ENCODE results near the gene OBP2B.
"Not testable (repeated sequence)": the region's sequence is repeated elsewhere in the genome, so short reads cannot be mapped to it uniquely, and the experiment has no call there.

OBP2B gene

DNA sequence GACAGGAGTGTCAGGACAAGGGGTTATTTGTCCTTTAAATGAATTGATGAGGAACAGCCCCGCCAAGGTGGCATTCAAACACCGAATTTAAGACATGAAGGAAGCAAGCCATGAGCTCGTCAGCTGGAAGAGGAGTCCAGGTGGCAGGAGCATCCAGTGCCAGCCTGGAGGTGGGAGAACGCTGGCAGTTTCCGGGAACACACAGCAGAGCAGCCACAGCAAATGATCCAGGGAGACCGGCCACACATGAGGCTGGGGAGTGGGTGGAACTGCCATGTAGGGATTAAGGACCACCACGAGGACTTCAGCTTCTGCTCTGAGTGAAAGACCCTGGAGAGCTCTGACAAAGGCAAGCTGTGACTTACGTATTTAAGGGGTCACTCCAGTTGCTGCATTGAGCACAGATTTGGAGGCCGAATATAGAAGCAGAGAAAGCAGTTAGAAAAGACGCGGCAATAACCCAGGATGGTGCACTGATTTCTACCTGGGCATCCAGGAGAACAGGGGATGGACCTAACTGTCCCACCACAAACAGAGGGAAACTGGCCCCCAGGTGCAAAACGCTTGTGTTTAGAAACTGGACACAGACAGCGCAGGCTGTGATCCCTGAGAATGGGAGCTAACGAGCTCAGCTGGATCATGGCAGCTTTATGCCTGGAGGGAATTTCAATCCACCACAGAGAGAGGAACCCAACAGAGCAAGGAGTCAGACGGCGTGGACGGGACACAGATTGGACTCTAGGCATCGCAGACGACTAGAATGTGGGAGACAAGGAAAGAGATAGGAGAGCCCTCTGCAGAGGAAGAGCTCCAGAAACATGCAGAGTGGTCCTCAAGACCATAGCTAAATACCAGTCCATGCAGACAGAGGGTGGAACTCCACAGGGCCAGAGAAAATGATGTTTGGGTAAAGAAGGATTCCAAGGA is 9.3 kb upstream of the OBP2B start:
- not testable (repeated sequence) for H3K9ac ChIP-seq (ENCODE audit: low read length in 2 of 2); H3K4me3 ChIP-seq (ENCODE audit: low read length in 2 of 2); H3K4me1 ChIP-seq (ENCODE audit: control insufficient read depth, insufficient read depth, low read length); H3K9me3 ChIP-seq (ENCODE audit: control insufficient read depth in 2 of 2, low read length in 2 of 2); H3K27me3 ChIP-seq (ENCODE audit: control insufficient read depth in 1 of 2, insufficient read depth in 2 of 2, low read length in 2 of 2); H3K27ac ChIP-seq (ENCODE audit: low read length); H3K36me3 ChIP-seq (ENCODE audit: control insufficient read depth in 2 of 2, insufficient read depth in 2 of 2, low read length in 2 of 2)

DNA sequence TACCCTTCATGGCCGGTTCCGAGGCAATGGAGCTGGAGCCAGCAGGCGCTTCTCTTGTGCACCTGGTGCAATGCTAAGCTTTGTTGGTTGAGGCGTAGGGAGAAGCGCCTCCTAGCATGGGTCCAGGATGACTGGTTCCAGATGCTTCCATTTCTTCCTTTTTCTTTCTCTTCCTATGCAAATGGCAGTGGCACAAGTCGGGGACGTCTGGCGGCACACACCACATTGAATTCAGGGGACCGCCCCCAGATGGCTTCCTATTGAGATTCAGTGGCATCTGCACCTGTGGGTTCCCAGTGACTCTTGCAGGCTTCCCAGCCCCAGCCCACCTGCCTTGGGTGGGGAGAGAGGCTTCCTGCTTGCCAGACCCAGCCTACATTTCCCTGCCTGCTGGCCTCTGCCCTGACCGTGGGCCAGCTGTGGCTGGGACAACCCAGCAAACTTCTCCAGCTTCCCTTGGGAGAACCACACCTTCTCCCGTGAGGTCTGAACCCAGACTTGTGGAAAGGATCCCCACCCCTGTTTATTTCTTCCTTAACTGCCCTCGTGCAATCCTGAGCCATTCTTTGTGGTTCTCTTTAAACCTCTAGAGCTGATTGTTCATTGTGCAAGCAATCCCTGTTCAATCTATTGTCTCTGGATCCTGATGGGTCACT is 8.4 kb upstream of the OBP2B start:
- H3K9me3 ChIP-seq (ENCODE audit: control insufficient read depth in 2 of 2, low read length in 2 of 2); H3K27me3 ChIP-seq (ENCODE audit: control insufficient read depth in 1 of 2, insufficient read depth in 2 of 2, low read length in 2 of 2); H3K36me3 ChIP-seq (ENCODE audit: control insufficient read depth in 2 of 2, insufficient read depth in 2 of 2, low read length in 2 of 2); H3K27ac ChIP-seq (ENCODE audit: low read length); H3K9ac ChIP-seq (ENCODE audit: low read length in 2 of 2); H3K4me1 ChIP-seq (ENCODE audit: control insufficient read depth, insufficient read depth, low read length); H3K4me3 ChIP-seq (ENCODE audit: low read length in 2 of 2): not testable (repeated sequence)

DNA sequence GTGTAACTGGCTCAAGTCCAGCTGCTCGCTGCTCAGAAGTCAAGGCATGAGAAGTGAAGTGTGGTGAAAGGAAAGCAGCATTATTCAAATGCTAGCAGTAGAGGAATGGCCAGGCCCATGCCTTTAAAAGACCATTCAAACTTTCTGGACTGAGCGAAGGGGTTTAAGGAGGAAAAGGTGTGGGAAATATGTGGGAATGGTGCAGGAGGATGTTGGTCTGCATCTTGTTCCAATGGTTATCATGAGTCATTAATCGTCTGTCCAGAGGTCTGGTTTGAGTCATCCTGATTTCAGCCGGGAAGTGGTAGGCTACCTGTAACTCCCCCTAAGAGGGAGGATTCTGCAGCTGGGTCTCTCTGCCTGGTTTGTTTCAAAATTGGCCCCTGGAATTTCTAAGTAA is 5.2 kb upstream of the OBP2B start:
- not testable (repeated sequence) for H3K9ac ChIP-seq (ENCODE audit: low read length in 2 of 2); H3K4me1 ChIP-seq (ENCODE audit: control insufficient read depth, insufficient read depth, low read length)

DNA sequence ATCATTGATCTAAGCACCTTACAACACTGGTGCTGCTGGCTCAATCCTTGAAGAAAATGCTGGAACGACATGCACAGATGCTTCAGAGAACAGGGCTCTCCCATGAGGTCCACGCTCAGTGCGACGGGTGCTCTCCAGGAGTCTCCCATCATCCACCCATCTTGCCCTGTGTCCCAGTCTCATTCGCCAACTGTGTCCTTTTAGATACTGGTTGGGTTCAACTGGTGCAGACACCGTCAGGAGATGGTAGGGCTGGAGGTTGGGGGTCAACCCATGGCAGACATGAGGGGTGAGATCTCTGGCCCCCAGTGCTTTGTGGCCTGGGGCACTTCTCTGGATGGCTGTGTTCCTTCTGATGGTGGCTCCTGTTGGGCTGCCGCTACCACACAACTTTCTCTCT is 1.6 kb upstream of the OBP2B start:
- H3K9me3 ChIP-seq (ENCODE audit: control insufficient read depth in 2 of 2, low read length in 2 of 2): peaks cover 0 to 3% of the 10 kb centered on the region in 2 donors
- no peak overlapping the region for H3K4me3 ChIP-seq (ENCODE audit: low read length in 2 of 2)

More for the DNA sequence above, 5.2 kb upstream of the OBP2B start:
- H3K4me3 ChIP-seq (ENCODE audit: low read length in 2 of 2); H3K27me3 ChIP-seq (ENCODE audit: control insufficient read depth in 1 of 2, insufficient read depth in 2 of 2, low read length in 2 of 2); H3K9me3 ChIP-seq (ENCODE audit: control insufficient read depth in 2 of 2, low read length in 2 of 2); H3K36me3 ChIP-seq (ENCODE audit: control insufficient read depth in 2 of 2, insufficient read depth in 2 of 2, low read length in 2 of 2); H3K27ac ChIP-seq (ENCODE audit: low read length): not testable (repeated sequence)

DNA sequence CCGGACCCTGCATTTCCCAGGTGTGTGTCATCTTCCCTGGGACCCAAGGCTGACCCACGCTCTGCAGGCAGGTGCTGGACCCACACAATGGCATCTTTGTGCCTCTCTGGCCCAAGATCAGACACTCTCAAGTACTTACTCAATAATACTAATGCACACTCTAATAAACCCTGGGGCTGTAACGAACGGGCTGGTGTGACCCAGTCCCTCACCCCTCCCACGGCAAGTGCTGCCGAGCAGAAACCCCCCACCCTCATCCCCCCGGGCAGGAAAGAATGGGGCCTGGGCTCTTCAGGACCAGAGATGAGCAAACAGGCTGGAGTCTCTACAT is 1.1 kb upstream of the OBP2B start:
- H3K9me3 ChIP-seq (ENCODE audit: control insufficient read depth in 2 of 2, low read length in 2 of 2): peaks cover 0 to 3% of the 10 kb centered on the region in 2 donors
- H3K9ac ChIP-seq (ENCODE audit: low read length in 2 of 2): no peak overlapping the region
- peaks cover 0 to 17% of the 10 kb centered on the region in 2 donors for H3K27me3 ChIP-seq (ENCODE audit: control insufficient read depth in 1 of 2, insufficient read depth in 2 of 2, low read length in 2 of 2)
- H3K27ac ChIP-seq (ENCODE audit: low read length): no peak overlapping the region
- H3K36me3 ChIP-seq (ENCODE audit: control insufficient read depth in 2 of 2, insufficient read depth in 2 of 2, low read length in 2 of 2): no peaks in the 10 kb centered on the region
- no peaks in the 10 kb centered on the region for H3K4me1 ChIP-seq (ENCODE audit: control insufficient read depth, insufficient read depth, low read length)
- H3K4me3 ChIP-seq (ENCODE audit: low read length in 2 of 2): no peak overlapping the region

More for the DNA sequence above, 1.6 kb upstream of the OBP2B start:
- Histone ChIP-seq H3K27ac (ENCODE audit: low read length) (no peak overlapping the region), H3K9ac (ENCODE audit: low read length in 2 of 2) (no peak overlapping the region), H3K27me3 (ENCODE audit: control insufficient read depth in 1 of 2, insufficient read depth in 2 of 2, low read length in 2 of 2) (peaks cover 0 to 17% of the 10 kb centered on the region in 2 donors), H3K4me1 (ENCODE audit: control insufficient read depth, insufficient read depth, low read length) (no peaks in the 10 kb centered on the region), H3K36me3 (ENCODE audit: control insufficient read depth in 2 of 2, insufficient read depth in 2 of 2, low read length in 2 of 2) (no peaks in the 10 kb centered on the region)

DNA sequence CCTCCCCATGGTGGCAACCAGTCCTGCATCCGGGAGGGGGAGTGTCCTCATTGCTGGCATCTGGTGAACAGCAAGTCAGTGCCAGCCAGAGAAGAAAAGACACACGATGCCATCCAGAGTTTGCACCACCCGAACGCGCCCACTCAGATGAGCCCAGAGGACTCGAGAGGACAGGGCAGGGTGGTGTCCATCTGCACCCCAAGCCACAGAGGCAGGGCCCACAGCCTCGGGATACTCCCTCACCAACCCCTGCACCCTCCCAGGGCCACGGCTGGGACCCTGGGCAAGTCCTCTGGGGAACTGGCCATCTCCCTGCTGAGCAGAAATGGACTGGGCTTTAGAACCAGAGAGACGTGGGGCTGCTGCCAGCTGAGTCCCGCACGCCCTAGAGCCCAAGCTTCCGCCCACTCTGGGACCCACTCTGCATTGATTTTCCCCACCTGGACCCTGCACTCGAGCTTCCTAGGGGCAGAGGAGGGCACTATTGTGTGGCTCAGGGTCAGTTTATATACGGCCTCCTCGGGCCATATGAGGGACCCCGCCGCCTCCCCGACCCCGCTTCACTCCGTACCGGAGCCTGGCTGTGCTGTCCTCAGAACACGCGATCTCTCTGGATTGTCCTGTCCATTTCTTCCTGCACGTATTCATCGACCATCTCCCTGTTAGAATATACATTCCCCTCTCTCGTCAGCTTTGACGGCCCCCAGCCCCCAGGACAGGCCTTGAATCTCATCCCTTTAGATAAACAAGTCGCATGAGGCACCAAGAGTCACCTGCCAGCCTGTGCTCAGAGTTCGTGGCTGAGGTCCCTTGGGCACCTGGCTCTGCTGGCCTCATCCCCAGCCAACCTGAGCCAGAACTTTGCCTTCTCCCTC is 514 bp upstream of the OBP2B start:
- not testable (repeated sequence) for H3K4me1 ChIP-seq (ENCODE audit: control insufficient read depth, insufficient read depth, low read length); H3K9me3 ChIP-seq (ENCODE audit: control insufficient read depth in 2 of 2, low read length in 2 of 2); H3K9ac ChIP-seq (ENCODE audit: low read length in 2 of 2); H3K27ac ChIP-seq (ENCODE audit: low read length); H3K36me3 ChIP-seq (ENCODE audit: control insufficient read depth in 2 of 2, insufficient read depth in 2 of 2, low read length in 2 of 2); H3K4me3 ChIP-seq (ENCODE audit: low read length in 2 of 2)
- peaks cover 0 to 17% of the 10 kb centered on the region in 2 donors for H3K27me3 ChIP-seq (ENCODE audit: control insufficient read depth in 1 of 2, insufficient read depth in 2 of 2, low read length in 2 of 2)

DNA sequence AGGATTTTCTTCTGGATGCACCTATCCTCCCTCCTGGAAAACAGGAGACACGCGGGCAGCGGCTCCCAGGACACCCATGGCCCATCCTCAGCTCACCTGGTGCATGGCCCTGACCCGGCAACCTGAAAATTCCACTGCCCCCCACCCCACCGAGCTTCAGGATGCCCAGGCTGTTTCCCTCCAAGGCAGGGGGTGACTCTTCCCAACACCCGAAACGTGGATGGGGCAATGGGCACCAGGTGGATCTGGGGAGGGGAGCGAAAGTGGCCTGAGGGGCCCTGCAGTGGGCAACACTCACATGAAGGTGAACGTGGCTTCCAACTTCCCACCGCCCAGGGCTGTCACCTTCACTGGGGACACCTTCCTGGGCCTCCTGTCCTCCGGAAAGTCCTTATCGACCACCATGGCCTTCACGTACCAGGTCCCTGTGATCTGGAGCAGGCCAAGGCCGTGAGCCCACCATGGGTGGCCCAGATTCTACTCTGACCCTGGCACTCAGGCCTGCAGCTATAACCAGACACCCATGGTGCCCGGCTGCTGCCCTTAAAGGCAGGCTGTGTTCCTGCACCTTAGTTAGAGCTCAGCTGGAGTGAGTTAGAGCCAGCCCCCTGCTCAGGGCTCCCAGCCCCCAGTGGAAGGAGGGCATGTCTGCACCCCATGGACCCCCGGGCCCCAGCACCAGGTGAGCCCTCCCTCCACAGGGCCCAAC is 725 bp downstream of the OBP2B start:
- not testable (repeated sequence) for H3K9ac ChIP-seq (ENCODE audit: low read length in 2 of 2); H3K36me3 ChIP-seq (ENCODE audit: control insufficient read depth in 2 of 2, insufficient read depth in 2 of 2, low read length in 2 of 2); H3K9me3 ChIP-seq (ENCODE audit: control insufficient read depth in 2 of 2, low read length in 2 of 2); H3K27ac ChIP-seq (ENCODE audit: low read length); H3K4me1 ChIP-seq (ENCODE audit: control insufficient read depth, insufficient read depth, low read length); H3K4me3 ChIP-seq (ENCODE audit: low read length in 2 of 2)
- H3K27me3 ChIP-seq (ENCODE audit: control insufficient read depth in 1 of 2, insufficient read depth in 2 of 2, low read length in 2 of 2): peaks cover 0 to 17% of the 10 kb centered on the region in 2 donors

DNA sequence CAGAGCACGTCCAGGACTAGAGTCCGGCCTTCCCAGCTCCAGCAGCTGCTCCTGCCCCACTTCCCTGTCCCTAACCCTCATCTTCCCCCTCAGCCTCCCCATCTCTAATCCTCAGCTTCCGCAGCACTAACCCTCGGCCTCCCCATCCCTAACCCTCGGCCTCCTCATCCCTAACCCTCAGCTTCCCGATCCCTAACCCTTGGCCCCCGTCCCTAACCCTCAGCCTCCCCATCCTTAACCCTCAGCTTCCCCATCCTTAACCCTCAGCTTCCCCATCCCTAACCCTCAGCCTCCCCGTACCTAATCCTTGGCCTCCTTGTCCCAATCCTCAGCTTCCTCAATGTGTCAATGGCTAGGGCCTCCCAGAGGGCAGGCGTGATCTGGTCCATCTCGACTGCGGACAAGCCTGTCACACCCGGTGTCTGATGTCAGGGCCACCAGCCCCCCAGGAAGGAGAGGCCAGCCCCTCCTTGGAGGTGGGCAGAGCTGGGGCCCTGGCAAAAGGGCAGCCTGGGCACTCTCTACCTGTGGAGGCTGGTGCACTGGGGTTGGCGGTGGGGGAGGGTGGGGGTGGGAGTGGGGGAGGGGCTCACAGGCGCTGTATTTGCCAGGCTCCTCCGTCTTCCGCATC is 1.4 kb downstream of the OBP2B start:
- Histone ChIP-seq H3K4me1 (ENCODE audit: control insufficient read depth, insufficient read depth, low read length) (no peaks in the 10 kb centered on the region), H3K36me3 (ENCODE audit: control insufficient read depth in 2 of 2, insufficient read depth in 2 of 2, low read length in 2 of 2) (no peaks in the 10 kb centered on the region), H3K9me3 (ENCODE audit: control insufficient read depth in 2 of 2, low read length in 2 of 2) (peaks cover 0 to 3% of the 10 kb centered on the region in 2 donors), H3K9ac (ENCODE audit: low read length in 2 of 2) (no peak overlapping the region), H3K27ac (ENCODE audit: low read length) (no peak overlapping the region), H3K4me3 (ENCODE audit: low read length in 2 of 2) (no peak overlapping the region), H3K27me3 (ENCODE audit: control insufficient read depth in 1 of 2, insufficient read depth in 2 of 2, low read length in 2 of 2) (peaks cover 0 to 19% of the 10 kb centered on the region in 2 donors)

DNA sequence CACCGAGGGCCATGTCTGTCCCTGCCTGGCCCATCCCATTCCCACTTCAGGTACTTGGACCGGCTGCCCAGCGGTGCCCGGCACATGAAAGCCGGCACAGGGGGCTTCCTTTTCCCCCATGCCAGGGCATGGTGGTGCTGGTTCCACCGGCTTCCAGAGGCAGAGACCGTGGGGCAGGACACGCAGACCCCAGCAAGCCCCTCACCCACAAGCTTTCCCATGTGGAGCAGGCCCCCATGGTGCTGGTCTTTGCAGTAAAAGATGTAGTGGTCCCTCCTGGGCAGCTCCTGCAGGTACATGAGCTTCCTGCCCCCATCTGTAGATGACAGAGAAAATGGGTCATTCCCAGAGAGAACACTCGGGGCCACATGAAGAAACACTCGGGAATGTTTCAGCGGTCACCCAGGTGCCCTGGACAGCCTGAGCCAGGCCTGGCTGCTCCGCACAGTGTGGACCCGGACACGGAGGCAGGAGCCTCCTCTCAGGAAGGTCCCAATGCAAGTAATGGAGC is 2.0 kb downstream of the OBP2B start:
- peaks cover 0 to 3% of the 10 kb centered on the region in 2 donors for H3K9me3 ChIP-seq (ENCODE audit: control insufficient read depth in 2 of 2, low read length in 2 of 2)
- no peaks in the 10 kb centered on the region for H3K36me3 ChIP-seq (ENCODE audit: control insufficient read depth in 2 of 2, insufficient read depth in 2 of 2, low read length in 2 of 2)
- no peak overlapping the region for H3K27ac ChIP-seq (ENCODE audit: low read length)
- H3K27me3 ChIP-seq (ENCODE audit: control insufficient read depth in 1 of 2, insufficient read depth in 2 of 2, low read length in 2 of 2): peaks cover 0 to 19% of the 10 kb centered on the region in 2 donors
- H3K4me1 ChIP-seq (ENCODE audit: control insufficient read depth, insufficient read depth, low read length): no peaks in the 10 kb centered on the region
- H3K9ac ChIP-seq (ENCODE audit: low read length in 2 of 2): no peak overlapping the region
- no peak overlapping the region for H3K4me3 ChIP-seq (ENCODE audit: low read length in 2 of 2)
